ENCODE measurements around the gene C1QTNF7. TPM values are rescaled to one million over a fixed set of nuclear protein-coding genes. Genes with fewer than 3 reads are reported as not detected.

Gene C1QTNF7, protein sequence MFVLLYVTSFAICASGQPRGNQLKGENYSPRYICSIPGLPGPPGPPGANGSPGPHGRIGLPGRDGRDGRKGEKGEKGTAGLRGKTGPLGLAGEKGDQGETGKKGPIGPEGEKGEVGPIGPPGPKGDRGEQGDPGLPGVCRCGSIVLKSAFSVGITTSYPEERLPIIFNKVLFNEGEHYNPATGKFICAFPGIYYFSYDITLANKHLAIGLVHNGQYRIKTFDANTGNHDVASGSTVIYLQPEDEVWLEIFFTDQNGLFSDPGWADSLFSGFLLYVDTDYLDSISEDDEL
- not detected for total RNA-seq

GRCh38 chr4:15427701-15428100, at the start of gene C1QTNF7:
Gene C1QTNF7 (plus strand): TSS chr4:15428033. CDS start chr4:15435744, 7,711 bp downstream.
- H3K4me1 Mint-ChIP-seq = peaks cover 12% of the 10 kb centered on the region
- peaks cover 2% of the 10 kb centered on the region for H3K36me3 Mint-ChIP-seq
- peaks cover 1% of the 10 kb centered on the region for H3K9me3 Mint-ChIP-seq
- H3K4me3 Mint-ChIP-seq = no peak within 1 kb of the TSS
- no peaks in the 10 kb centered on the region for H3K27me3 Mint-ChIP-seq
- H3K27ac Mint-ChIP-seq = no peak within 1 kb of the TSS
- no peak for DNase-seq

DNA sequence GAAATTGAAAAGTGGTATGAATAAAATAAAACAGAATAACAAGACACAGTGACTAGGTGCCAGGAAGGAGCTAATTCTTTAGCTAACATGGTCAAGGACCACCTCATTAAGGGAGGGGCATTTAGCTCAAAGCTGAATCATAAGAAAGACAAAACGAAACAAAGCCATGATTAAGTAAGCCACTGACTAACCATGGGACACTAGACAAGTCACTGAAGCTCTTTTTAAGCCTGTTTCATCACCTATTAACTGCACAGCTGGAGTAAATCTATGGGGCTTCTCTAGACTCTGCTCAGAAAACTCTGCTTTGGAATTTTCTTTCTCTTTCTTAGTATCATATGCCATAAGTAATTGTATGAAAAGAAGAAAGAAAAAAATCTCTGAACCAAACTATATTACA, 49.8 kb upstream of the C1QTNF7 start:
- Mint-ChIP-seq H3K9me3 (no peaks in the 10 kb centered on the region), H3K4me1 (peaks cover 29% of the 10 kb centered on the region)

GRCh38 chr4:15378493-15378892, 49.3 kb upstream of the C1QTNF7 start:
- H3K4me1 Mint-ChIP-seq = peaks cover 29% of the 10 kb centered on the region
- H3K36me3 Mint-ChIP-seq = no peaks in the 10 kb centered on the region
- no peak overlapping the region for H3K27ac Mint-ChIP-seq
- H3K4me3 Mint-ChIP-seq = no peak overlapping the region
- no peak for DNase-seq
- H3K27me3 Mint-ChIP-seq = no peaks in the 10 kb centered on the region
- H3K9me3 Mint-ChIP-seq = no peaks in the 10 kb centered on the region

More for the DNA sequence above, 49.8 kb upstream of the C1QTNF7 start:
- DNase-seq = no peak
- H3K36me3 Mint-ChIP-seq = no peaks in the 10 kb centered on the region
- H3K4me3 Mint-ChIP-seq = no peak overlapping the region
- no peak overlapping the region for H3K27ac Mint-ChIP-seq
- H3K27me3 Mint-ChIP-seq = no peaks in the 10 kb centered on the region

GRCh38 chr4:15381806-15382338, 46.0 kb upstream of the C1QTNF7 start:
- Mint-ChIP-seq H3K36me3 (no peaks in the 10 kb centered on the region), H3K4me1 (peaks cover 9% of the 10 kb centered on the region), H3K27me3 (no peaks in the 10 kb centered on the region), H3K9me3 (no peaks in the 10 kb centered on the region), H3K4me3 (no peak overlapping the region), H3K27ac (no peak overlapping the region)
- DNase-seq = no peak

GRCh38 chr4:15382669-15383273, 45.1 kb upstream of the C1QTNF7 start:
- Mint-ChIP-seq H3K4me1 (peaks cover 3% of the 10 kb centered on the region), H3K36me3 (no peaks in the 10 kb centered on the region), H3K9me3 (no peaks in the 10 kb centered on the region), H3K27me3 (no peaks in the 10 kb centered on the region), H3K27ac (no peak overlapping the region), H3K4me3 (no peak overlapping the region)
- DNase-seq = no peak

GRCh38 chr4:15385515-15385914, 42.3 kb upstream of the C1QTNF7 start:
- Mint-ChIP-seq H3K36me3 (no peaks in the 10 kb centered on the region), H3K27me3 (no peaks in the 10 kb centered on the region), H3K27ac (no peak overlapping the region), H3K9me3 (no peaks in the 10 kb centered on the region), H3K4me1 (no peaks in the 10 kb centered on the region), H3K4me3 (no peak overlapping the region)
- DNase-seq = no peak

GRCh38 chr4:15385928-15386327, 41.9 kb upstream of the C1QTNF7 start:
- no peaks in the 10 kb centered on the region for H3K4me1 Mint-ChIP-seq
- no peaks in the 10 kb centered on the region for H3K27me3 Mint-ChIP-seq
- H3K9me3 Mint-ChIP-seq = no peaks in the 10 kb centered on the region
- H3K27ac Mint-ChIP-seq = no peak overlapping the region
- DNase-seq = no peak
- no peaks in the 10 kb centered on the region for H3K36me3 Mint-ChIP-seq
- no peak overlapping the region for H3K4me3 Mint-ChIP-seq

DNA sequence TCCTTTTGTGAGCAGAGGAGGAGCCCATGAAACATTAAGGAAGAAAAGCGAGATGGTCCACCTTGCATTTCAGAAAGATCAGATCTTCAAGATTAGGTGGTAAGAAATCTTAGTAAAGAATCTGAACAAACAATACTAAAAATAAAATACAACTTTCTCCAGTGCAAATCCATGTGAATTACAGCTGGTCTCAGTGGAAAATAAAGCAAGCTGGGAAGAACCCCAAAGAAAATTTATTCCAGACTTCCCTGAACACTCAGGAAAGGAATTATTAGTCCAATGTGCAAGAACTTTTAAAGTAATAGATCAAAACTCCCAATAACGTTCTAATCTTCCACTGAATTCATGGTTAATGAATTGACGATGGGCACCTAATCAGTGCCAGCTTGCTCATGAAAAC, 37.3 kb upstream of the C1QTNF7 start:
- no peak for DNase-seq
- no peaks in the 10 kb centered on the region for H3K36me3 Mint-ChIP-seq
- no peak overlapping the region for H3K27ac Mint-ChIP-seq
- H3K4me3 Mint-ChIP-seq = no peak overlapping the region
- H3K9me3 Mint-ChIP-seq = no peaks in the 10 kb centered on the region
- H3K4me1 Mint-ChIP-seq = no peaks in the 10 kb centered on the region
- H3K27me3 Mint-ChIP-seq = no peaks in the 10 kb centered on the region

- Mint-ChIP-seq H3K27ac (no peak overlapping the region), H3K4me3 (no peak overlapping the region), H3K9me3 (no peaks in the 10 kb centered on the region), H3K36me3 (no peaks in the 10 kb centered on the region), H3K4me1 (no peaks in the 10 kb centered on the region), H3K27me3 (no peaks in the 10 kb centered on the region)
- no peak for DNase-seq
Measured at GRCh38 chr4:15392053-15392805, 35.6 kb upstream of the C1QTNF7 start.

DNA sequence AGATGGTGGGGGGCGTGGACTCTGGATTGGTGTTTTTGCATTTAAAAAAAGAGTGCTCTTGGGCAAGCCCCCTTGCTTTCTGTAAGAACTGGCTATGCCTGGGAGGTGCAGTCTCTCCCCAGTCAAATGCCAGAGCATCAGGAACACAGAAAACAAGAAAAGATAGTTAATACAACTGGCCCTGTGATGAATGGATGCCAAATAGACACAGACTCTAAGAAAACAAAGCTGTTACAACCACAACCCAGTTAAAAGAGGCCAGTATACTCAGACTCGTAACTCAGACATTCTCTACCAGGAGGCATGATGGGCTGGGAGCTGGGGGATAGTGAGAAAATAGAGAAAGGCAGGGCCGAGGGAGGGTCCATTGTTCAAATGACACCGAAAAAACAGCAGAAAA, 32.5 kb upstream of the C1QTNF7 start:
- no peaks in the 10 kb centered on the region for H3K9me3 Mint-ChIP-seq
- no peak overlapping the region for H3K27ac Mint-ChIP-seq
- H3K27me3 Mint-ChIP-seq = no peaks in the 10 kb centered on the region

GRCh38 chr4:15396157-15396800, 31.6 kb upstream of the C1QTNF7 start:
- no peaks in the 10 kb centered on the region for H3K9me3 Mint-ChIP-seq
- DNase-seq = peak; percentile 44
- no peaks in the 10 kb centered on the region for H3K36me3 Mint-ChIP-seq
- no peaks in the 10 kb centered on the region for H3K27me3 Mint-ChIP-seq
- peaks cover 23% of the 10 kb centered on the region for H3K4me1 Mint-ChIP-seq
- no peak overlapping the region for H3K4me3 Mint-ChIP-seq
- no peak overlapping the region for H3K27ac Mint-ChIP-seq

More for the DNA sequence above, 32.5 kb upstream of the C1QTNF7 start:
- Mint-ChIP-seq H3K4me1 (peaks cover 14% of the 10 kb centered on the region), H3K4me3 (no peak overlapping the region), H3K36me3 (no peaks in the 10 kb centered on the region)
- DNase-seq = no peak

DNA sequence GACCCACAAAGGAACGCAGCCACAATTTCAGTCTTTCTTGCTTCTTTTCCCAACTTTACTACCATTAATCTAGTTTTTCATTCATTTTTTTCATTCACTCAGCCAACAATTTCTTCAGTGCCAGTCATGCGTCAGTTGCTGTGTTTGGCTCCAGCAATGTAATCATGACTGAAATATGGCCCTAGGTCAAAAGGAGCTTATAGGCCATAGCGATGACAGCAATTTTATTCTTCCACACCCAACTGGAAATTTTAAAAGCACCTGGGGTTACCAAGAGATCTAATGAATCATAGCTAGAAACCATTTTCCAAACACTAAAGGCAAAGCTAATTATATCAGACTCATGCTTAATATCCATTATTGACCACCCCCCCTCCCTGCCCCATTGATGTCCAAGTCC, 29.8 kb upstream of the C1QTNF7 start:
- H3K36me3 Mint-ChIP-seq = no peaks in the 10 kb centered on the region
- no peak overlapping the region for H3K27ac Mint-ChIP-seq
- peaks cover 33% of the 10 kb centered on the region for H3K4me1 Mint-ChIP-seq
- no peaks in the 10 kb centered on the region for H3K27me3 Mint-ChIP-seq
- no peak for DNase-seq
- no peak overlapping the region for H3K4me3 Mint-ChIP-seq
- no peaks in the 10 kb centered on the region for H3K9me3 Mint-ChIP-seq

GRCh38 chr4:15398732-15399131, 29.1 kb upstream of the C1QTNF7 start:
- Mint-ChIP-seq H3K4me3 (no peak overlapping the region), H3K36me3 (no peaks in the 10 kb centered on the region), H3K4me1 (peaks cover 33% of the 10 kb centered on the region), H3K9me3 (no peaks in the 10 kb centered on the region), H3K27ac (no peak overlapping the region), H3K27me3 (no peaks in the 10 kb centered on the region)
- no peak for DNase-seq

GRCh38 chr4:15400226-15400625, 27.6 kb upstream of the C1QTNF7 start:
- Mint-ChIP-seq H3K9me3 (no peaks in the 10 kb centered on the region), H3K4me3 (no peak overlapping the region), H3K4me1 (peaks cover 33% of the 10 kb centered on the region), H3K27ac (no peak overlapping the region), H3K27me3 (no peaks in the 10 kb centered on the region), H3K36me3 (no peaks in the 10 kb centered on the region)
- no peak for DNase-seq
